Measurements from ENCODE around the gene CNTNAP2.

DNA sequence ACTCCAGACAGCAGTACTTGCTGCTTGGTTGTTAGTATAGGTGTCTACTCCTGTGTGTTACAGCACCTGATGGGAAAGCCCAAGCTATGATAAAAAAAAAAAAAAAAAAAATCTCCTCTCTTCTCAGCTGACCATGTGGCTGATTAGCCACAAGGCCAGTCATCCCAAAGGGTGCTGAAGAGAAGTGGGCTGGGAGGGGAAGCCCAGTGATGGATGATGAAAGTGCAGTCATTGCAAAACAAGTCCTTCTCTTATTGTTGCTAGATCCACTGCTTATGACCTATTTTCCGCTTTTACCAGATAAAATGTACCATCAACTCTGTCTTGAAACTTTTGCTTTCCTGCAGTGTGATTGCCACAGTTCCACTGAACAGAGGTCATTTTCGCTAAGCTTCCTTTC lies 1381.5 kb downstream of the CNTNAP2 start:
- TF ChIP-seq, protein P1, sequence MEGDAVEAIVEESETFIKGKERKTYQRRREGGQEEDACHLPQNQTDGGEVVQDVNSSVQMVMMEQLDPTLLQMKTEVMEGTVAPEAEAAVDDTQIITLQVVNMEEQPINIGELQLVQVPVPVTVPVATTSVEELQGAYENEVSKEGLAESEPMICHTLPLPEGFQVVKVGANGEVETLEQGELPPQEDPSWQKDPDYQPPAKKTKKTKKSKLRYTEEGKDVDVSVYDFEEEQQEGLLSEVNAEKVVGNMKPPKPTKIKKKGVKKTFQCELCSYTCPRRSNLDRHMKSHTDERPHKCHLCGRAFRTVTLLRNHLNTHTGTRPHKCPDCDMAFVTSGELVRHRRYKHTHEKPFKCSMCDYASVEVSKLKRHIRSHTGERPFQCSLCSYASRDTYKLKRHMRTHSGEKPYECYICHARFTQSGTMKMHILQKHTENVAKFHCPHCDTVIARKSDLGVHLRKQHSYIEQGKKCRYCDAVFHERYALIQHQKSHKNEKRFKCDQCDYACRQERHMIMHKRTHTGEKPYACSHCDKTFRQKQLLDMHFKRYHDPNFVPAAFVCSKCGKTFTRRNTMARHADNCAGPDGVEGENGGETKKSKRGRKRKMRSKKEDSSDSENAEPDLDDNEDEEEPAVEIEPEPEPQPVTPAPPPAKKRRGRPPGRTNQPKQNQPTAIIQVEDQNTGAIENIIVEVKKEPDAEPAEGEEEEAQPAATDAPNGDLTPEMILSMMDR (IDR thresholded peaks at IDR 0.05 in 4 of 5, conservative IDR thresholded peaks at IDR 0.05 in 1 of 5): no peak
- no peak for TF ChIP-seq POLR2A (IDR thresholded peaks at IDR 0.05)

Data from gastrocnemius medialis (tissue), 4 donors.